ENCODE measurements around the gene SC5D. TPM values are rescaled to one million over a fixed set of nuclear protein-coding genes. Genes with fewer than 3 reads are reported as not detected.

SC5D gene
- polyA plus RNA-seq, 3 donors: 12.8 to 19.7 (median 18.0) TPM

GRCh38 chr11:121347094-121347493 lies 54.5 kb downstream of the SC5D start:
- no peak overlapping the region for H3K27ac ChIP-seq (ENCODE audit: low read depth, low read length)
- 66 to 88% (median 78%) methylated on average over 2 of the region's 2 CpGs for WGBS, 3 donors

- no peak overlapping the region for H3K27ac ChIP-seq (ENCODE audit: low read depth, low read length)
- WGBS, 3 donors: 40 to 71% (median 62%) methylated on average over 5 of the region's 5 CpGs
Measured at GRCh38 chr11:121347813-121348212, 55.2 kb downstream of the SC5D start.

GRCh38 chr11:121348220-121348875 lies 55.8 kb downstream of the SC5D start:
- 44 to 78% (median 75%) methylated on average over 7 of the region's 7 CpGs for WGBS, 3 donors

GRCh38 chr11:121349790-121350189 lies 57.2 kb downstream of the SC5D start:
- 78 to 87% (median 79%) methylated on average over 1 of the region's 1 CpG for WGBS, 3 donors
- no peak overlapping the region for H3K27ac ChIP-seq (ENCODE audit: low read depth, low read length)

More at GRCh38 chr11:121348220-121348875, 55.8 kb downstream of the SC5D start:
- no peak overlapping the region for H3K27ac ChIP-seq (ENCODE audit: low read depth, low read length)

GRCh38 chr11:121350314-121351082 lies 57.9 kb downstream of the SC5D start:
- no peak overlapping the region for H3K27ac ChIP-seq (ENCODE audit: low read depth, low read length)
- WGBS, 3 donors: 64 to 88% (median 73%) methylated on average over 3 of the region's 3 CpGs

GRCh38 chr11:121351083-121351630 lies 58.6 kb downstream of the SC5D start:
- H3K27ac ChIP-seq (ENCODE audit: low read depth, low read length): no peak overlapping the region
- WGBS, 3 donors: 62 to 74% (median 73%) methylated on average over 7 of the region's 7 CpGs

GRCh38 chr11:121352251-121352891 lies 59.8 kb downstream of the SC5D start:
- WGBS, 3 donors: 55 to 75% (median 72%) methylated on average over 8 of the region's 8 CpGs
- no peak overlapping the region for H3K27ac ChIP-seq (ENCODE audit: low read depth, low read length)

- 91 to 96% (median 95%) methylated on average over 1 of the region's 1 CpG for WGBS, 3 donors
- H3K27ac ChIP-seq (ENCODE audit: low read depth, low read length): no peak overlapping the region
Measured at GRCh38 chr11:121354192-121354591, 61.6 kb downstream of the SC5D start.

GRCh38 chr11:121356357-121356756 lies 63.8 kb downstream of the SC5D start:
- H3K27ac ChIP-seq (ENCODE audit: low read depth, low read length): no peak overlapping the region
- 81 to 88% (median 86%) methylated on average over 3 of the region's 3 CpGs for WGBS, 3 donors

Other genes starting within 250 kb of the SC5D start
- gene TECTA, start 191.5 kb upstream of the SC5D start, polyA plus RNA-seq: under 1 TPM; 0.20 to 0.67 (median 0.37) TPM
- gene SORL1, start 159.5 kb downstream of the SC5D start, polyA plus RNA-seq: 1 to 10 TPM; 3.2 to 5.4 (median 3.4) TPM

Measured in adipose tissue (tissue), 3 donors.